ENCODE results near the gene SHH. TPM values are rescaled to one million over a fixed set of nuclear protein-coding genes. Genes with fewer than 3 reads are reported as not detected.
A peak's percentile ranks its signal among the peaks of the same experiment; 100 is the strongest.

SHH gene
- total and polyA plus RNA-seq, 2 of the 13 experiments (the other 11 are each of a cell fraction or from before 2014, with no cell fraction given), result 1.9 to 3.4 TPM

- TF ChIP-seq CCDC6 (CRISPR knock-in tag; IDR thresholded peaks at IDR 0.05) (peak; percentile 46; the same call in 1 of the 2 replicates), NR0B2 (CRISPR knock-in tag; IDR thresholded peaks at IDR 0.05) (no peak), GABPA (IDR thresholded peaks at IDR 0.05; ENCODE audit: low read depth, low read length) (no peak), GABPA (CRISPR knock-in tag; IDR thresholded peaks at IDR 0.05; ENCODE audit: low read depth) (peak; percentile 53), BRF2 (CRISPR knock-in tag; IDR thresholded peaks at IDR 0.05) (no peak), ZNF17 (CRISPR knock-in tag; IDR thresholded peaks at IDR 0.05) (no peak), MTF2 (CRISPR knock-in tag; IDR thresholded peaks at IDR 0.05; ENCODE audit: borderline replicate concordance) (no peak), NFKBIZ (CRISPR knock-in tag; IDR thresholded peaks at IDR 0.05) (no peak), MTA1 (CRISPR knock-in tag; IDR thresholded peaks at IDR 0.05; ENCODE audit: borderline replicate concordance) (no peak), TOE1 (CRISPR knock-in tag; IDR thresholded peaks at IDR 0.05) (no peak), CAMTA2 (CRISPR knock-in tag; IDR thresholded peaks at IDR 0.05; ENCODE audit: borderline replicate concordance) (0 out of 2 replicates have a peak, but pooled peaks have one; percentile 25), HOXD1 (CRISPR knock-in tag; IDR thresholded peaks at IDR 0.05) (no peak), ZNF251 (CRISPR knock-in tag; IDR thresholded peaks at IDR 0.05) (0 out of 2 replicates have a peak, but pooled peaks have one; percentile 47), PHF20 (CRISPR knock-in tag; IDR thresholded peaks at IDR 0.05) (peak; percentile 37; the same call in 1 of the 2 replicates), MEIS1 (CRISPR knock-in tag; IDR thresholded peaks at IDR 0.05; ENCODE audit: borderline replicate concordance) (no peak; the same call in 1 of the 2 replicates), CTCF (CRISPR knock-in tag; IDR thresholded peaks at IDR 0.05) (peak; percentile 9; the same call in 1 of the 2 replicates), NCOA5 (CRISPR knock-in tag; IDR thresholded peaks at IDR 0.05) (no peak), HDAC1 (CRISPR knock-in tag; IDR thresholded peaks at IDR 0.05) (peak; percentile 70), CEBPB (IDR thresholded peaks at IDR 0.05; ENCODE audit: borderline replicate concordance, low read depth, low read length) (no peak), ZNF496 (CRISPR knock-in tag; IDR thresholded peaks at IDR 0.05; ENCODE audit: insufficient replicate concordance) (no peak)
- TF ChIP-seq, protein P1, sequence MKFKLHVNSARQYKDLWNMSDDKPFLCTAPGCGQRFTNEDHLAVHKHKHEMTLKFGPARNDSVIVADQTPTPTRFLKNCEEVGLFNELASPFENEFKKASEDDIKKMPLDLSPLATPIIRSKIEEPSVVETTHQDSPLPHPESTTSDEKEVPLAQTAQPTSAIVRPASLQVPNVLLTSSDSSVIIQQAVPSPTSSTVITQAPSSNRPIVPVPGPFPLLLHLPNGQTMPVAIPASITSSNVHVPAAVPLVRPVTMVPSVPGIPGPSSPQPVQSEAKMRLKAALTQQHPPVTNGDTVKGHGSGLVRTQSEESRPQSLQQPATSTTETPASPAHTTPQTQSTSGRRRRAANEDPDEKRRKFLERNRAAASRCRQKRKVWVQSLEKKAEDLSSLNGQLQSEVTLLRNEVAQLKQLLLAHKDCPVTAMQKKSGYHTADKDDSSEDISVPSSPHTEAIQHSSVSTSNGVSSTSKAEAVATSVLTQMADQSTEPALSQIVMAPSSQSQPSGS (CRISPR knock-in tag; IDR thresholded peaks at IDR 0.05), result 0 out of 2 replicates have a peak, but pooled peaks have one; percentile 38
- TF ChIP-seq, protein P2, sequence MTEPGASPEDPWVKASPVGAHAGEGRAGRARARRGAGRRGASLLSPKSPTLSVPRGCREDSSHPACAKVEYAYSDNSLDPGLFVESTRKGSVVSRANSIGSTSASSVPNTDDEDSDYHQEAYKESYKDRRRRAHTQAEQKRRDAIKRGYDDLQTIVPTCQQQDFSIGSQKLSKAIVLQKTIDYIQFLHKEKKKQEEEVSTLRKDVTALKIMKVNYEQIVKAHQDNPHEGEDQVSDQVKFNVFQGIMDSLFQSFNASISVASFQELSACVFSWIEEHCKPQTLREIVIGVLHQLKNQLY (CRISPR knock-in tag; IDR thresholded peaks at IDR 0.05), result 0 out of 2 replicates have a peak, but pooled peaks have one; percentile 27
- TF ChIP-seq, protein P3, sequence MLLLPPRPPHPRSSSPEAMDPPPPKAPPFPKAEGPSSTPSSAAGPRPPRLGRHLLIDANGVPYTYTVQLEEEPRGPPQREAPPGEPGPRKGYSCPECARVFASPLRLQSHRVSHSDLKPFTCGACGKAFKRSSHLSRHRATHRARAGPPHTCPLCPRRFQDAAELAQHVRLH (CRISPR knock-in tag; IDR thresholded peaks at IDR 0.05; ENCODE audit: borderline replicate concordance, low read depth), result no peak; the same call in 1 of the 2 replicates
These were observed 3.5 kb downstream of the SHH start (continued) for GRCh38 chr7:155808549-155809331.

All from HepG2 (cell line).